ENCODE results near the gene SPTBN4. TPM values are rescaled to one million over a fixed set of nuclear protein-coding genes. Genes with fewer than 3 reads are reported as not detected.
A peak's percentile ranks its signal among the peaks of the same experiment; 100 is the strongest.

Gene SPTBN4
- total RNA-seq, 1 experiment from 2014 or later = 0.48 TPM

GRCh38 chr19:40571005-40571318, 104.2 kb downstream of the SPTBN4 start:
- POLR2A ChIA-PET (ENCODE audit: unreplicated experiment) = interaction anchor here (0.6 kb wide), 2 partner anchors 15 to 16 kb away, joined by 4 read pairs; no protein-coding TSS in a partner anchor
- Histone ChIP-seq H3K9me3 (ENCODE audit: insufficient read depth, low read depth) (no peaks in the 10 kb centered on the region), H3K36me3 (ENCODE audit: low read depth) (no peaks in the 10 kb centered on the region), H3K79me2 (ENCODE audit: low read depth) (no peaks in the 10 kb centered on the region), H3F3A (ENCODE audit: insufficient read depth, low read depth) (peaks cover 15% of the 10 kb centered on the region; the same call in 1 of the 2 replicates), H3K27me3 (ENCODE audit: insufficient read depth, low read depth) (no peaks in the 10 kb centered on the region), H3K9me2 (ENCODE audit: insufficient read depth) (no peaks in the 10 kb centered on the region), H3K4me1 (replicated peaks; ENCODE audit: insufficient read depth) (peaks cover 7% of the 10 kb centered on the region), H3K27ac (no peak overlapping the region), H3K4me2 (peak overlapping the region; percentile 37; the same call in 1 of the 2 replicates), H4K20me1 (ENCODE audit: insufficient read depth) (no peaks in the 10 kb centered on the region), H3K4me3 (no peak overlapping the region), H2AFZ (no peak overlapping the region)
- DNase-seq = no peak
- no TSS peak for BruUV-seq (replicated peaks)
- intact Hi-C loops (cut with micrococcal nuclease; ENCODE audit: unreplicated experiment) = loop anchor here (2.0 kb wide), 1 partner anchor 34 kb away; no protein-coding TSS in a partner anchor
- no peak for TF ChIP-seq EZH2 (IDR thresholded peaks at IDR 0.05; ENCODE audit: low read depth)
- TF ChIP-seq, protein P1, sequence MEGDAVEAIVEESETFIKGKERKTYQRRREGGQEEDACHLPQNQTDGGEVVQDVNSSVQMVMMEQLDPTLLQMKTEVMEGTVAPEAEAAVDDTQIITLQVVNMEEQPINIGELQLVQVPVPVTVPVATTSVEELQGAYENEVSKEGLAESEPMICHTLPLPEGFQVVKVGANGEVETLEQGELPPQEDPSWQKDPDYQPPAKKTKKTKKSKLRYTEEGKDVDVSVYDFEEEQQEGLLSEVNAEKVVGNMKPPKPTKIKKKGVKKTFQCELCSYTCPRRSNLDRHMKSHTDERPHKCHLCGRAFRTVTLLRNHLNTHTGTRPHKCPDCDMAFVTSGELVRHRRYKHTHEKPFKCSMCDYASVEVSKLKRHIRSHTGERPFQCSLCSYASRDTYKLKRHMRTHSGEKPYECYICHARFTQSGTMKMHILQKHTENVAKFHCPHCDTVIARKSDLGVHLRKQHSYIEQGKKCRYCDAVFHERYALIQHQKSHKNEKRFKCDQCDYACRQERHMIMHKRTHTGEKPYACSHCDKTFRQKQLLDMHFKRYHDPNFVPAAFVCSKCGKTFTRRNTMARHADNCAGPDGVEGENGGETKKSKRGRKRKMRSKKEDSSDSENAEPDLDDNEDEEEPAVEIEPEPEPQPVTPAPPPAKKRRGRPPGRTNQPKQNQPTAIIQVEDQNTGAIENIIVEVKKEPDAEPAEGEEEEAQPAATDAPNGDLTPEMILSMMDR (conservative IDR thresholded peaks at IDR 0.05) = no peak
- CTCF ChIA-PET = interaction anchor here (0.9 to 1.2 kb wide), 2 partner anchors 22 to 107 kb away, joined by 4 read pairs; no protein-coding TSS in a partner anchor

- ChIA-PET CTCF (no interaction called here), POLR2A (ENCODE audit: unreplicated experiment) (no interaction called here)
- Histone ChIP-seq H3K4me1 (replicated peaks; ENCODE audit: insufficient read depth) (peaks cover 7% of the 10 kb centered on the region), H3K36me3 (ENCODE audit: low read depth) (no peaks in the 10 kb centered on the region), H3K4me2 (no peak overlapping the region), H3K9me2 (ENCODE audit: insufficient read depth) (no peaks in the 10 kb centered on the region), H3K27me3 (ENCODE audit: insufficient read depth, low read depth) (no peaks in the 10 kb centered on the region), H3K27ac (no peak overlapping the region), H3K9me3 (ENCODE audit: insufficient read depth, low read depth) (no peaks in the 10 kb centered on the region), H2AFZ (no peak overlapping the region), H3K4me3 (no peak overlapping the region), H4K20me1 (ENCODE audit: insufficient read depth) (no peaks in the 10 kb centered on the region), H3F3A (ENCODE audit: insufficient read depth, low read depth) (peaks cover 15% of the 10 kb centered on the region; the same call in 1 of the 2 replicates), H3K79me2 (ENCODE audit: low read depth) (no peaks in the 10 kb centered on the region)
- TF ChIP-seq EZH2 (IDR thresholded peaks at IDR 0.05; ENCODE audit: low read depth) = no peak
- TF ChIP-seq, protein P1 (conservative IDR thresholded peaks at IDR 0.05) = no peak
- DNase-seq = no peak
- BruUV-seq (replicated peaks) = no TSS peak
- intact Hi-C loops (cut with micrococcal nuclease; ENCODE audit: unreplicated experiment) = loop anchor here (2.0 kb wide), 1 partner anchor 33 kb away; no protein-coding TSS in a partner anchor
Measured at GRCh38 chr19:40571831-40572495, 105.2 kb downstream of the SPTBN4 start.

- peaks cover 6% of the 10 kb centered on the region; the same call in 1 of the 2 replicates for H3F3A ChIP-seq (ENCODE audit: insufficient read depth, low read depth)
- no peak overlapping the region for H3K4me3 ChIP-seq
- H3K4me1 ChIP-seq (replicated peaks; ENCODE audit: insufficient read depth) = 0 out of 2 replicates have a peak, but pooled peaks cover 5% of the 10 kb centered on the region
- intact Hi-C loops (cut with micrococcal nuclease; ENCODE audit: unreplicated experiment) = no loop called here
- H3K4me2 ChIP-seq = no peak overlapping the region
- DNase-seq = no peak
- H3K9me2 ChIP-seq (ENCODE audit: insufficient read depth) = no peaks in the 10 kb centered on the region
- BruUV-seq (replicated peaks) = no TSS peak
- H3K27ac ChIP-seq = no peak overlapping the region
- H3K36me3 ChIP-seq (ENCODE audit: low read depth) = no peaks in the 10 kb centered on the region
- TF ChIP-seq EZH2 (IDR thresholded peaks at IDR 0.05; ENCODE audit: low read depth) = no peak
- TF ChIP-seq, protein P1 (conservative IDR thresholded peaks at IDR 0.05) = no peak
- no peak overlapping the region for H2AFZ ChIP-seq
- H3K9me3 ChIP-seq (ENCODE audit: insufficient read depth, low read depth) = no peaks in the 10 kb centered on the region
- H3K79me2 ChIP-seq (ENCODE audit: low read depth) = peaks cover 6% of the 10 kb centered on the region; the same call in 1 of the 2 replicates
- ChIA-PET CTCF (no interaction called here), POLR2A (ENCODE audit: unreplicated experiment) (no interaction called here)
- H4K20me1 ChIP-seq (ENCODE audit: insufficient read depth) = no peaks in the 10 kb centered on the region
- no peaks in the 10 kb centered on the region for H3K27me3 ChIP-seq (ENCODE audit: insufficient read depth, low read depth)
Measured at GRCh38 chr19:40575326-40575725, 108.5 kb downstream of the SPTBN4 start.

Data from PC-9 (cell line).